ENCODE data around the gene ADORA3. TPM values are rescaled to one million over a fixed set of nuclear protein-coding genes. Genes with fewer than 3 reads are reported as not detected.

Gene ADORA3
- total and polyA plus RNA-seq, 10 of the 15 experiments (the other 5 are each of a cell fraction or from before 2014, with no cell fraction given): 0.14 to 0.29 (median 0.18) TPM; not detected in 2

GRCh38 chr1:111452581-111452980, 50.9 kb downstream of the ADORA3 start:
- Histone ChIP-seq H3K79me2 (ENCODE audit: control insufficient read depth, insufficient read depth, low read length) (peaks cover 73% of the 10 kb centered on the region), H4K20me1 (ENCODE audit: control insufficient read depth, insufficient read depth) (no peaks in the 10 kb centered on the region), H3K27me3 (replicated peaks in 1 of 2; ENCODE audit: control insufficient read depth in 2 of 2, insufficient read depth in 2 of 2, low read length in 1 of 2) (no peaks in the 10 kb centered on the region), H3K36me3 (ENCODE audit: control insufficient read depth in 2 of 2, insufficient read depth in 2 of 2, low read length in 1 of 2) (peaks cover 2 to 3% of the 10 kb centered on the region in 2 experiments; a peak in 3 of 4 replicates), H3K27ac (ENCODE audit: control insufficient read depth, insufficient read depth) (no peak overlapping the region), H3K9ac (ENCODE audit: control insufficient read depth, insufficient read depth, low read length) (no peak overlapping the region), H3K4me2 (ENCODE audit: control insufficient read depth, insufficient read depth) (no peak overlapping the region), H3K9me3 (replicated peaks; ENCODE audit: control insufficient read depth, insufficient read depth, low read length) (no peaks in the 10 kb centered on the region), H3K4me1 (ENCODE audit: control insufficient read depth, insufficient read depth, low read length) (peaks cover 15% of the 10 kb centered on the region), H3K4me3 (no peak overlapping the region), H2AFZ (ENCODE audit: control insufficient read depth, low read depth, low read length) (no peak overlapping the region)
- no peak for FAIRE-seq
- ChIA-PET SMC1A (ENCODE audit: uncharacterized antibody, unreplicated experiment) (interaction anchor here (0.9 to 2.6 kb wide), 13 partner anchors 10 to 316 kb away, joined by 3 to 11 read pairs (median 4); no protein-coding TSS in a partner anchor), POLR2A (interaction anchor here (0.7 to 1.4 kb wide), 6 partner anchors 10 to 240 kb away, joined by 3 to 6 read pairs (median 3); no protein-coding TSS in a partner anchor), CTCF (interaction anchor here (1.2 to 5.0 kb wide), 5 partner anchors 11 to 302 kb away, joined by 3 to 32 read pairs (median 4); no protein-coding TSS in a partner anchor), RAD21 (ENCODE audit: unreplicated experiment) (interaction anchor here (0.6 to 2.6 kb wide), 3 partner anchors 24 to 230 kb away, joined by 3 to 13 read pairs (median 12); no protein-coding TSS in a partner anchor)
- no peak for ATAC-seq
- in situ Hi-C loops (cut with MboI) (no loop called here), intact Hi-C loops (cut with micrococcal nuclease; ENCODE audit: unreplicated experiment) (no loop called here)
- no TSS peak for BruUV-seq (replicated peaks)
- no peak for DNase-seq (ENCODE audit: low read depth, low spot score)
- WGBS (ENCODE audit: insufficient coverage, insufficient replicate concordance, low lambda C conversion rate, missing lambda C conversion rate): 77% methylated on average over 3 of the region's 3 CpGs
- TF ChIP-seq LARP7 (IDR thresholded peaks at IDR 0.05) (no peak), WRNIP1 (IDR thresholded peaks at IDR 0.05; ENCODE audit: borderline replicate concordance, low read depth, low read length) (no peak), POLR2AphosphoS5 (IDR thresholded peaks at IDR 0.05; ENCODE audit: low read length) (no peak), RAD21 (IDR thresholded peaks at IDR 0.05; ENCODE audit: insufficient read depth, low read depth, low read length) (no peak), PML (IDR thresholded peaks at IDR 0.05; ENCODE audit: low read length) (no peak)

GRCh38 chr1:111450185-111450584, 53.2 kb downstream of the ADORA3 start:
- intact Hi-C loops (cut with micrococcal nuclease; ENCODE audit: unreplicated experiment): no loop called here
- H2AFZ ChIP-seq (ENCODE audit: control insufficient read depth, low read depth, low read length): no peak overlapping the region
- 33% methylated on average over 3 of the region's 3 CpGs for WGBS (ENCODE audit: insufficient coverage, insufficient replicate concordance, low lambda C conversion rate, missing lambda C conversion rate)
- H3K4me1 ChIP-seq (ENCODE audit: control insufficient read depth, insufficient read depth, low read length): peaks cover 24% of the 10 kb centered on the region
- SMC1A ChIA-PET (ENCODE audit: uncharacterized antibody, unreplicated experiment): interaction anchor here (0.7 to 2.8 kb wide), 6 partner anchors 26 to 319 kb away, joined by 3 to 20 read pairs (median 3); no protein-coding TSS in a partner anchor
- H4K20me1 ChIP-seq (ENCODE audit: control insufficient read depth, insufficient read depth): no peaks in the 10 kb centered on the region
- peak overlapping the region; percentile 96 for H3K4me2 ChIP-seq (ENCODE audit: control insufficient read depth, insufficient read depth)
- peak overlapping the region; percentile 90 for H3K4me3 ChIP-seq
- H3K9me3 ChIP-seq (replicated peaks; ENCODE audit: control insufficient read depth, insufficient read depth, low read length): no peaks in the 10 kb centered on the region
- peaks cover 88% of the 10 kb centered on the region for H3K79me2 ChIP-seq (ENCODE audit: control insufficient read depth, insufficient read depth, low read length)
- POLR2A ChIA-PET: no interaction called here
- no peaks in the 10 kb centered on the region for H3K27me3 ChIP-seq (replicated peaks in 1 of 2; ENCODE audit: control insufficient read depth in 2 of 2, insufficient read depth in 2 of 2, low read length in 1 of 2)
- peaks cover 0 to 15% of the 10 kb centered on the region in 2 experiments; a peak in 2 of 4 replicates for H3K36me3 ChIP-seq (ENCODE audit: control insufficient read depth in 2 of 2, insufficient read depth in 2 of 2, low read length in 1 of 2)
- BruUV-seq (replicated peaks): no TSS peak
- DNase-seq (ENCODE audit: low read depth, low spot score) (no peak), FAIRE-seq (no peak), ATAC-seq (no peak)
- H3K9ac ChIP-seq (ENCODE audit: control insufficient read depth, insufficient read depth, low read length): peak overlapping the region; percentile 99
- RAD21 ChIA-PET (ENCODE audit: unreplicated experiment): interaction anchor here (1.4 kb wide), 1 partner anchor 28 kb away, joined by 4 read pairs; no protein-coding TSS in a partner anchor
- in situ Hi-C loops (cut with MboI): no loop called here
- peak overlapping the region; percentile 95 for H3K27ac ChIP-seq (ENCODE audit: control insufficient read depth, insufficient read depth)
- CTCF ChIA-PET: interaction anchor here (1.0 to 5.0 kb wide), 7 partner anchors 9 to 954 kb away, joined by 3 to 32 read pairs (median 4); no protein-coding TSS in a partner anchor
- TF ChIP-seq IRF4 (IDR thresholded peaks at IDR 0.05; ENCODE audit: low read depth, low read length) (no peak), NKRF (conservative IDR thresholded peaks at IDR 0.05) (no peak), RCOR1 (conservative IDR thresholded peaks at IDR 0.05; ENCODE audit: low read depth, low read length) (no peak), ZNF592 (IDR thresholded peaks at IDR 0.05) (no peak), ATF3 (IDR thresholded peaks at IDR 0.05; ENCODE audit: borderline replicate concordance, extremely low read depth, low read depth, low read length) (no peak), ATF7 (IDR thresholded peaks at IDR 0.05; ENCODE audit: low read depth) (no peak)
